ENCODE results near the gene ACKR3. TPM values are rescaled to one million over a fixed set of nuclear protein-coding genes. Genes with fewer than 3 reads are reported as not detected.

ACKR3 gene
- total RNA-seq, 2 experiments from 2014 or later: 1.3 to 3.3 TPM

DNA sequence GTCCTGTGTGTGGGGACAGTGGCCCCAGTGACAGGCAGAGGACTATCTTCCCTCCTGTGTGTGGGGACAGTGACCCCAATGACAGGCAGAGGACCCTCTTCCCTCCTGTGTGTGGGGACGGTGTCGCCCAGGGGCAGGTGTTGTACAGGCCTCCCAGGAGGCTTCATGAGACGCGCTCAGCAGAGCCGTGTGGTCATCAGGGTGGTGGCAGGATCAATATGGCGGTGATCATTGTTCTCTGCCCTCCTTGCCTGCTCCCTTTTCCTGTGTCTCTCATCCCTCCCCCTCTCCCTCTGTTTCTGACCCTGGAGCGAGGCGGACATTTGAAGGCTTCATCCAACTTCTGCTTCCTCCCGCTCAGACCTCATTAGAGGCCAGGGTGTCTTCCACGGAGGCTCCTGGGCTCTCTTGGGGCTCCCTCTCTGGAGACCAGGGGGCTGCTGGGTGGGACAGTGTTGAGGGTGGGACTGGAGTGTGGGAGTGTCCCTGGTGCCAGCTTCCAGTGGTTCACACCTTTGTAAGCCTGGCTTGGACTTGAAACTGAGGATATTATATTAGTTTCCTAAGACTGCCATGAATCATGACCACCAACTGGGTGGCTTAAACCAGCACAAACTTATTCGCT, 59.5 kb downstream of the ACKR3 start:
- no peak overlapping the region for H3K4me3 Mint-ChIP-seq
- H3K27ac Mint-ChIP-seq: no peak overlapping the region
- H3K4me1 Mint-ChIP-seq: no peaks in the 10 kb centered on the region
- CTCF ChIA-PET: no interaction called here
- ATAC-seq (no peak), DNase-seq (peak; percentile 25)
- no peaks in the 10 kb centered on the region for H3K27me3 Mint-ChIP-seq
- H3K36me3 Mint-ChIP-seq: no peaks in the 10 kb centered on the region
- H3K9me3 Mint-ChIP-seq (ENCODE audit: low read depth): no peaks in the 10 kb centered on the region

- CTCF ChIA-PET: no interaction called here
- Mint-ChIP-seq H3K27me3 (no peaks in the 10 kb centered on the region), H3K27ac (no peak overlapping the region), H3K9me3 (ENCODE audit: low read depth) (no peaks in the 10 kb centered on the region), H3K4me1 (no peaks in the 10 kb centered on the region), H3K4me3 (no peak overlapping the region), H3K36me3 (no peaks in the 10 kb centered on the region)
- ATAC-seq: no peak
- peak; percentile 27 for DNase-seq
Measured at GRCh38 chr2:236629961-236630872, 60.6 kb downstream of the ACKR3 start.

DNA sequence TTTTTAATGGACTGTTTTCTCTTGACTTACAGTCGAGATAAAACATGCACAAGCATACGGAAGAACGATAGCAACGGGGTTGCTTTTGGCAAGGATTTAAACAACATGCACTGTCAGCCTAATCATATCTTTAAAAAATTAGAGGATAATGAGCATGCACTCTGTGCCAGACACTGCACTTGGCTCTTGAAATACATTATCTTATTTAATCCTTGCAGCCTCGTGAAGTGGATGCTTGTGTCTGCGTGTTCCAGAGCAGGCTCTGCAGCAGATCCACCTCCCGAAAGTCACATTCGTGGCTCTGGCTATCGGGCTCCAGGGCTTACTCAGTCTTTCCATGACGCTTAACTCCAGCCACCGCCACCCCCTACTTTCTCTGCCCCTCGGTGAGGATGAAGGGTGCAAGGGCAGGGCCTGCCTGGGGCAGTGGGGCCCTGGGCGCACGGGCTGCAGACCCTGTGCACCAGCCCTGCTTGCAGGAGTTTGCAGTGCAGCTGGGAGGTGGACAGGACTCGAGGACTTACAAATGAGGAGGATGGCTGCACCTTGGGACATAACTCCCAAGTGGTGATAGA, 61.7 kb downstream of the ACKR3 start:
- Mint-ChIP-seq H3K4me3 (no peak overlapping the region), H3K9me3 (ENCODE audit: low read depth) (no peaks in the 10 kb centered on the region), H3K27ac (no peak overlapping the region), H3K36me3 (no peaks in the 10 kb centered on the region), H3K27me3 (no peaks in the 10 kb centered on the region), H3K4me1 (no peaks in the 10 kb centered on the region)
- ATAC-seq: no peak
- no peak for DNase-seq
- CTCF ChIA-PET: no interaction called here

- no peaks in the 10 kb centered on the region for H3K36me3 Mint-ChIP-seq
- no peaks in the 10 kb centered on the region for H3K27me3 Mint-ChIP-seq
- H3K9me3 Mint-ChIP-seq (ENCODE audit: low read depth): no peaks in the 10 kb centered on the region
- CTCF ChIA-PET: no interaction called here
- no peak for ATAC-seq
- H3K4me1 Mint-ChIP-seq: no peaks in the 10 kb centered on the region
- DNase-seq: no peak
- H3K4me3 Mint-ChIP-seq: no peak overlapping the region
- no peak overlapping the region for H3K27ac Mint-ChIP-seq
Measured at GRCh38 chr2:236631856-236632291, 62.2 kb downstream of the ACKR3 start.
